ENCODE data around the gene EPG5.

DNA sequence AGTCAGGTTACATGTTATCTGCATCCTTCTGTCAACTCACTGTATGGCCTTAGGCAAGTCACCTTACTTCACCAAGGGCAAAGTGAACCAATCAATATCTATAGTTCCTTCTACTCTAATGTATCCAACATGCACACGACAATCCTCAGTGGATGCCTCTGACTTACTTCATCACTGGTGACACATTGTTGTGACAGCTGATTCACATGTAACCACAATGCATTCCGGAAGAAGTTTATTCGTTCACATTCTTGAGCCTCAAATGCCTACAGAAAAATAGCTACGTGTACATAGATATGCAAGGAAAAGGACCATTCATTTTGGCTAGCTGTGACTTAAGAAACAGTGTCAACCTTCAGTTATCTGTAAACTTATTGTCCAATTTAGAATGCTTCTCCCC, 26.3 kb upstream of the EPG5 start:
- TF ChIP-seq, protein P1, sequence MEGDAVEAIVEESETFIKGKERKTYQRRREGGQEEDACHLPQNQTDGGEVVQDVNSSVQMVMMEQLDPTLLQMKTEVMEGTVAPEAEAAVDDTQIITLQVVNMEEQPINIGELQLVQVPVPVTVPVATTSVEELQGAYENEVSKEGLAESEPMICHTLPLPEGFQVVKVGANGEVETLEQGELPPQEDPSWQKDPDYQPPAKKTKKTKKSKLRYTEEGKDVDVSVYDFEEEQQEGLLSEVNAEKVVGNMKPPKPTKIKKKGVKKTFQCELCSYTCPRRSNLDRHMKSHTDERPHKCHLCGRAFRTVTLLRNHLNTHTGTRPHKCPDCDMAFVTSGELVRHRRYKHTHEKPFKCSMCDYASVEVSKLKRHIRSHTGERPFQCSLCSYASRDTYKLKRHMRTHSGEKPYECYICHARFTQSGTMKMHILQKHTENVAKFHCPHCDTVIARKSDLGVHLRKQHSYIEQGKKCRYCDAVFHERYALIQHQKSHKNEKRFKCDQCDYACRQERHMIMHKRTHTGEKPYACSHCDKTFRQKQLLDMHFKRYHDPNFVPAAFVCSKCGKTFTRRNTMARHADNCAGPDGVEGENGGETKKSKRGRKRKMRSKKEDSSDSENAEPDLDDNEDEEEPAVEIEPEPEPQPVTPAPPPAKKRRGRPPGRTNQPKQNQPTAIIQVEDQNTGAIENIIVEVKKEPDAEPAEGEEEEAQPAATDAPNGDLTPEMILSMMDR (IDR thresholded peaks at IDR 0.05; ENCODE audit: borderline replicate concordance, extremely low read depth, low read length, poor library complexity, severe bottlenecking) = no peak
- no peak for TF ChIP-seq EZH2 (IDR thresholded peaks at IDR 0.05; ENCODE audit: borderline replicate concordance, low read depth, low read length, severe bottlenecking)

All from DND-41 (cell line).